ENCODE measurements around the gene ZFPL1.

GRCh38 chr11:65109231-65110198, 25.5 kb downstream of the ZFPL1 start:
- TF ChIP-seq RFX5 (IDR thresholded peaks at IDR 0.05; ENCODE audit: low read depth, low read length): no peak
- TF ChIP-seq CHD1 (IDR thresholded peaks at IDR 0.05; ENCODE audit: low read depth, low read length): no peak
- no peak for TF ChIP-seq STAT3 (IDR thresholded peaks at IDR 0.05; ENCODE audit: low read depth, low read length)

All from GM12878 (cell line).